ENCODE results near the gene BPIFB3. TPM values are rescaled to one million over a fixed set of nuclear protein-coding genes. Genes with fewer than 3 reads are reported as not detected.

Gene BPIFB3
- total RNA-seq, 1 donor from 2014 or later: not detected

DNA sequence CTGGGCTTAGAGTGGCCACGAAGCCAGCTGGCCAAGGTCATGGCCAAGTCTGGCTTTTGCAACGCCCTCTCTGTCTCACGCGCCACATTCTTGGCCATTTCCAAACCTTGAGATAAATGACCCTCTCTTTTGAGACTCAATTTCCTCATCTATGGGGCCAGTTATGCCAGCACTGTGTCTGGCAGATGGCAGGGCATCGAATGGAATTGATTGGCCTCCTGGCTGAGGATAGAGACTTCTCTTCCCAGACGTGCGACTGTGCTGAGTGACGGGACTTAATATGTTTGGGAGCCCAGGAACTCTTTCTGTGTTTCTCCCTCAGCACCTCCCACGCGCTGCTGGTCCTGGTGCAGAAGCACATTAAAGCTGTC lies 38.6 kb upstream of the BPIFB3 start:
- Mint-ChIP-seq H3K4me3 (no peak overlapping the region), H3K9me3 (no peaks in the 10 kb centered on the region), H3K27ac (no peak overlapping the region), H3K27me3 (peaks cover 49% of the 10 kb centered on the region), H3K36me3 (no peaks in the 10 kb centered on the region), H3K4me1 (ENCODE audit: unreplicated experiment) (peaks cover 4% of the 10 kb centered on the region)
- no peak for TF ChIP-seq CTCF (conservative IDR thresholded peaks at IDR 0.05)
- DNase-seq (ENCODE audit: extremely low spot score, unreplicated experiment): no peak

- Mint-ChIP-seq H3K4me3 (no peak overlapping the region), H3K36me3 (no peaks in the 10 kb centered on the region), H3K4me1 (ENCODE audit: unreplicated experiment) (peaks cover 4% of the 10 kb centered on the region), H3K27me3 (peaks cover 49% of the 10 kb centered on the region), H3K9me3 (no peaks in the 10 kb centered on the region), H3K27ac (no peak overlapping the region)
- TF ChIP-seq CTCF (conservative IDR thresholded peaks at IDR 0.05): no peak
- DNase-seq (ENCODE audit: extremely low spot score, unreplicated experiment): no peak
Measured at GRCh38 chr20:33015700-33016580, 37.8 kb upstream of the BPIFB3 start.

DNA sequence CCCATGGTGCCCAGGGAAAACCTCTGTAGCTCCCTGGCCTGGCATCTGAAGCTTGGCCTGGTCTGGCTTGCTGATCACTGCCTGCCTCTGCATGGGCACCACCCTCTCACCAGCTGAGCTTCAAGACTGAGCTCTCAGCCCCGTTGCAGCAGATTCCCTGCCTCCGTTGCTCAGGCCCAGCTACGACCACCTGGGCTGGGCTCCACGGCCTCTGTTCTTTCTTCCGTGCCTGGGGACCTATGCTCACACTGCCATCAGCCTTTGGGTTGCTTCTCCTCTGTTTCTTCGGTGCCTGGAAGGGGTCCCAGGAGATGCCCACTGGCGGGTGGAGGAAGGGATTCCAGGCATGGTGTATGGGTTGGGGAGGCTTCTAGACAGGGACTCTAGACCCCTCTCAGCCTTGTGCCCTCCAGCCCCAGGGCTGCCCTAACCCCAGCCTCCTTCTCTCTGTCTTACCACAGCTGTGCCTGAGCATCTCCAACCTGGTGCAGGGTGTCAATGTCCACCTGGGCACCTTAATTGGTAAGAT lies 37.1 kb upstream of the BPIFB3 start:
- H3K27me3 Mint-ChIP-seq: peaks cover 46% of the 10 kb centered on the region
- no peaks in the 10 kb centered on the region for H3K36me3 Mint-ChIP-seq
- H3K9me3 Mint-ChIP-seq: no peaks in the 10 kb centered on the region
- no peak overlapping the region for H3K27ac Mint-ChIP-seq
- no peak overlapping the region for H3K4me3 Mint-ChIP-seq
- DNase-seq (ENCODE audit: extremely low spot score, unreplicated experiment): no peak
- H3K4me1 Mint-ChIP-seq (ENCODE audit: unreplicated experiment): peaks cover 4% of the 10 kb centered on the region
- no peak for TF ChIP-seq CTCF (conservative IDR thresholded peaks at IDR 0.05)

DNA sequence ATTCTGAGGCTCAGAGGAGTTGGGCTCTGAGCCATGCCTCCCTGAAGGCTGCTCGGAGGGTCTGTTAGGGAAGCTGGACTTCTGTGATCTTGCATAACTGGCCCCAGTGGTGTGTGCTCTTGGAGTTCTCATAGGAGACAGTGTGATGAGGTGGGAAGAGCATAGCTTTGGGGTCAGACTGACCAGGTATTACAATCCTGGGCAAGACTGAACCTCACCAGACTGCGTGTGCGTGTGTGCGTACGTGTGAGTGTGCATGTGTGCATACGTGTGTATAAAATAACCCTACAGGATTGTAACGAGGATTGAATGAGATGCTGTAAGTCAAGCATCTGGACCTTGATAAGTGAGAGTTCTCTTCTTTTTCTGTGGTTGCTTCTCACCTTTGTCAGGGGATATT lies 36.2 kb upstream of the BPIFB3 start:
- H3K9me3 Mint-ChIP-seq: no peaks in the 10 kb centered on the region
- TF ChIP-seq CTCF (conservative IDR thresholded peaks at IDR 0.05): no peak
- peaks cover 42% of the 10 kb centered on the region for H3K27me3 Mint-ChIP-seq
- H3K4me3 Mint-ChIP-seq: no peak overlapping the region
- DNase-seq (ENCODE audit: extremely low spot score, unreplicated experiment): no peak
- H3K4me1 Mint-ChIP-seq (ENCODE audit: unreplicated experiment): peaks cover 4% of the 10 kb centered on the region
- H3K27ac Mint-ChIP-seq: no peak overlapping the region
- H3K36me3 Mint-ChIP-seq: no peaks in the 10 kb centered on the region

- Mint-ChIP-seq H3K4me3 (no peak overlapping the region), H3K9me3 (no peaks in the 10 kb centered on the region), H3K4me1 (ENCODE audit: unreplicated experiment) (peaks cover 4% of the 10 kb centered on the region), H3K27me3 (peaks cover 42% of the 10 kb centered on the region), H3K27ac (no peak overlapping the region), H3K36me3 (no peaks in the 10 kb centered on the region)
- DNase-seq (ENCODE audit: extremely low spot score, unreplicated experiment): no peak
- TF ChIP-seq CTCF (conservative IDR thresholded peaks at IDR 0.05): no peak
Measured at GRCh38 chr20:33018169-33018931, 35.4 kb upstream of the BPIFB3 start.
